SKM-1 treated with dmso at 0.1 percent for 144 hours (cell line): ENCODE data around the gene MAST4.

Source experiments
- DNase-seq: peaks from one replicate; lab custom pipeline; 2025; ENCODE audit not compliant: unreplicated experiment; lab: John Stamatoyannopoulos, UW

The MAST4 gene

GRCh38 chr5:66947458-66947857 is 351.3 kb downstream of the MAST4 start:
- no peak for DNase-seq

GRCh38 chr5:66949066-66949465 is 352.9 kb downstream of the MAST4 start:
- DNase-seq = no peak

- no peak for DNase-seq
Observed at GRCh38 chr5:66952153-66952552, 356.0 kb downstream of the MAST4 start.

GRCh38 chr5:66956439-66956838 is 360.2 kb downstream of the MAST4 start:
- DNase-seq = no peak

GRCh38 chr5:66958201-66958979 is 362.2 kb downstream of the MAST4 start:
- DNase-seq = no peak

GRCh38 chr5:66958980-66959641 is 362.9 kb downstream of the MAST4 start:
- no peak for DNase-seq

GRCh38 chr5:66959653-66960052 is 363.5 kb downstream of the MAST4 start:
- no peak for DNase-seq

- no peak for DNase-seq
Observed at GRCh38 chr5:66960369-66961137, 364.4 kb downstream of the MAST4 start.

GRCh38 chr5:66963559-66963971 is 367.4 kb downstream of the MAST4 start:
- no peak for DNase-seq

- no peak for DNase-seq
Observed at GRCh38 chr5:66966439-66966838, 370.2 kb downstream of the MAST4 start.

GRCh38 chr5:66967102-66967501 is 370.9 kb downstream of the MAST4 start:
- no peak for DNase-seq

GRCh38 chr5:66967826-66968262 is 371.7 kb downstream of the MAST4 start:
- no peak for DNase-seq

- DNase-seq = no peak
Observed at GRCh38 chr5:66969484-66969883, 373.3 kb downstream of the MAST4 start.

- no peak for DNase-seq
Observed at GRCh38 chr5:66969963-66970362, 373.8 kb downstream of the MAST4 start.

- no peak for DNase-seq
Observed at GRCh38 chr5:66972004-66972403, 375.8 kb downstream of the MAST4 start.

- no peak for DNase-seq
Observed at GRCh38 chr5:66974256-66974655, 378.1 kb downstream of the MAST4 start.

GRCh38 chr5:66976108-66976507 is 379.9 kb downstream of the MAST4 start:
- DNase-seq = no peak

- no peak for DNase-seq
Observed at GRCh38 chr5:66979738-66980137, 383.5 kb downstream of the MAST4 start.

GRCh38 chr5:66981266-66982055 is 385.3 kb downstream of the MAST4 start:
- no peak for DNase-seq

- no peak for DNase-seq
Observed at GRCh38 chr5:66982056-66982387, 385.8 kb downstream of the MAST4 start.

GRCh38 chr5:66982470-66982869 is 386.3 kb downstream of the MAST4 start:
- DNase-seq = no peak
